Stimulated activated CD4-positive, alpha-beta T cell treated with anti-CD3 and anti-CD28 coated beads, TNF-alpha, amount 100 ng/mL, for 1 hour (primary cell): Measurements from ENCODE around the gene GMPR2.

Source experiments
- DNase-seq, 3 donors: peaks; one replicate each; pipeline ENCODE4 v3.0.0-alpha.2; 2020; ENCODE audit warnings: low read depth in 3 of 3, low spot score in 1 of 3

GMPR2 gene

GRCh38 chr14:24250354-24250753 is 17.6 kb downstream of the GMPR2 start:
- DNase-seq = no peak

- DNase-seq = no peak
These were observed 19.2 kb downstream of the GMPR2 start for GRCh38 chr14:24251880-24252288.

- no peak for DNase-seq
These were observed 19.8 kb downstream of the GMPR2 start for GRCh38 chr14:24252289-24253124.

GRCh38 chr14:24253936-24254335 is 21.2 kb downstream of the GMPR2 start:
- DNase-seq = no peak

- DNase-seq = no peak
These were observed 22.1 kb downstream of the GMPR2 start for GRCh38 chr14:24254630-24255392.

GRCh38 chr14:24255438-24255837 is 22.7 kb downstream of the GMPR2 start:
- no peak for DNase-seq

GRCh38 chr14:24255931-24256711 is 23.4 kb downstream of the GMPR2 start:
- no peak for DNase-seq

- no peak for DNase-seq
These were observed 24.2 kb downstream of the GMPR2 start for GRCh38 chr14:24256960-24257359.

- DNase-seq = no peak
These were observed 25.4 kb downstream of the GMPR2 start for GRCh38 chr14:24258119-24258518.

- DNase-seq = no peak
These were observed 26.0 kb downstream of the GMPR2 start for GRCh38 chr14:24258548-24259265.

- no peak for DNase-seq
These were observed 26.7 kb downstream of the GMPR2 start for GRCh38 chr14:24259282-24260025.

GRCh38 chr14:24260026-24260779 is 27.5 kb downstream of the GMPR2 start:
- no peak for DNase-seq

- DNase-seq = no peak
These were observed 28.0 kb downstream of the GMPR2 start for GRCh38 chr14:24260780-24261157.

- DNase-seq = no peak
These were observed 28.7 kb downstream of the GMPR2 start for GRCh38 chr14:24261256-24261968.

GRCh38 chr14:24261969-24262327 is 29.2 kb downstream of the GMPR2 start:
- DNase-seq = no peak

- DNase-seq = no peak
These were observed 30.3 kb downstream of the GMPR2 start, which contains the start of gene TGM1 for GRCh38 chr14:24262821-24263733. Gene TGM1 (minus strand): TSS chr14:24263177. CDS start chr14:24262352, 825 bp downstream.

- no peak for DNase-seq
These were observed 31.1 kb downstream of the GMPR2 start for GRCh38 chr14:24263848-24264247.

GRCh38 chr14:24264298-24264697 is 31.6 kb downstream of the GMPR2 start:
- no peak for DNase-seq
